Measurements from ENCODE around the gene GPR107. TPM values are rescaled to one million over a fixed set of nuclear protein-coding genes. Genes with fewer than 3 reads are reported as not detected.

The GPR107 gene
- total RNA-seq, 4 donors from 2014 or later, result 28.1 to 34.5 (median 32.9) TPM

DNA sequence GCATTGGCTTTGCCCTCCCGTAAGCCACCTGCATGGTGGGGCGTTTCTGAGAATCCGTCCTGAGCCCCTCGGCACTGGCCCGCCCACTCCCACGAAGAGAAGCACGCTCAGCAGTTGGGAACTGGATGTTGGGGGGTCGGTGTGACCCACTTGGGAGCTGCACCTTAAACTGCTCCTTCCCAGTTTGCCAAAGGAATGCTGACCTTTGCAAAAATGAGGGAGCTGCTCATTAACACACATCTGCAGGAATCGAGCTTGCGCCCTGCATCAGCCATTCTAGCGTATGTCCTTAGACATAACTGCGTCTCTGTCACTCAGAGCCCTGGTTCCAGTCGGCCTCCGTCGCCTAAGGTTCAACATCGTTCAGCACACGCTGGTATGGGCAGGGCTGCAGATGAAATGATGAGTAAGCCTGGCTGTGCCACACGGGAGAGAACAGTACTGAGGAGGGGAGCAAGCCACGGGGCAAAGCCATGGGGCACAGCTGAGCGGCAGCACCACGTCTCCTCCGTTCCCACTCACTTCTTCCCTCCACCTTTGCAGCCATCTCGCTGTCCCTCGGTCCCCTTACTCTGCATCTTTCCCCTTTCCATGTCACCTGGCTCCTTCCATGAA, 89.7 kb downstream of the GPR107 start:
- TF ChIP-seq, protein P1, sequence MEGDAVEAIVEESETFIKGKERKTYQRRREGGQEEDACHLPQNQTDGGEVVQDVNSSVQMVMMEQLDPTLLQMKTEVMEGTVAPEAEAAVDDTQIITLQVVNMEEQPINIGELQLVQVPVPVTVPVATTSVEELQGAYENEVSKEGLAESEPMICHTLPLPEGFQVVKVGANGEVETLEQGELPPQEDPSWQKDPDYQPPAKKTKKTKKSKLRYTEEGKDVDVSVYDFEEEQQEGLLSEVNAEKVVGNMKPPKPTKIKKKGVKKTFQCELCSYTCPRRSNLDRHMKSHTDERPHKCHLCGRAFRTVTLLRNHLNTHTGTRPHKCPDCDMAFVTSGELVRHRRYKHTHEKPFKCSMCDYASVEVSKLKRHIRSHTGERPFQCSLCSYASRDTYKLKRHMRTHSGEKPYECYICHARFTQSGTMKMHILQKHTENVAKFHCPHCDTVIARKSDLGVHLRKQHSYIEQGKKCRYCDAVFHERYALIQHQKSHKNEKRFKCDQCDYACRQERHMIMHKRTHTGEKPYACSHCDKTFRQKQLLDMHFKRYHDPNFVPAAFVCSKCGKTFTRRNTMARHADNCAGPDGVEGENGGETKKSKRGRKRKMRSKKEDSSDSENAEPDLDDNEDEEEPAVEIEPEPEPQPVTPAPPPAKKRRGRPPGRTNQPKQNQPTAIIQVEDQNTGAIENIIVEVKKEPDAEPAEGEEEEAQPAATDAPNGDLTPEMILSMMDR (IDR thresholded peaks at IDR 0.05), result no peak
- TF ChIP-seq POLR2A (IDR thresholded peaks at IDR 0.05), result no peak
- DNase-seq (ENCODE audit: low spot score in 2 of 2), result no peak
- intact Hi-C loops (cut with DNase I; ENCODE audit: low total_unique reads), result no loop called here
- no peak overlapping the region for H3K4me3 ChIP-seq (ENCODE audit: low read depth, poor library complexity, severe bottlenecking)
- 53 to 67% methylated on average over 24 of the region's 24 CpGs for WGBS, 2 donors

GRCh38 chr9:130143958-130144366, 90.3 kb downstream of the GPR107 start:
- no peak overlapping the region for H3K4me3 ChIP-seq (ENCODE audit: low read depth, poor library complexity, severe bottlenecking)
- intact Hi-C loops (cut with DNase I; ENCODE audit: low total_unique reads), result no loop called here
- WGBS, 2 donors, result 31 to 32% methylated on average over 14 of the region's 14 CpGs
- TF ChIP-seq, protein P1 (IDR thresholded peaks at IDR 0.05), result no peak
- no peak for TF ChIP-seq POLR2A (IDR thresholded peaks at IDR 0.05)
- no peak for DNase-seq (ENCODE audit: low spot score in 2 of 2)

GRCh38 chr9:130144703-130145102, 91.0 kb downstream of the GPR107 start:
- no peak for DNase-seq (ENCODE audit: low spot score in 2 of 2)
- intact Hi-C loops (cut with DNase I; ENCODE audit: low total_unique reads), result no loop called here
- H3K4me3 ChIP-seq (ENCODE audit: low read depth, poor library complexity, severe bottlenecking), result no peak overlapping the region
- WGBS, 2 donors, result 64 to 66% methylated on average over 5 of the region's 5 CpGs
- TF ChIP-seq POLR2A (IDR thresholded peaks at IDR 0.05), result no peak

DNA sequence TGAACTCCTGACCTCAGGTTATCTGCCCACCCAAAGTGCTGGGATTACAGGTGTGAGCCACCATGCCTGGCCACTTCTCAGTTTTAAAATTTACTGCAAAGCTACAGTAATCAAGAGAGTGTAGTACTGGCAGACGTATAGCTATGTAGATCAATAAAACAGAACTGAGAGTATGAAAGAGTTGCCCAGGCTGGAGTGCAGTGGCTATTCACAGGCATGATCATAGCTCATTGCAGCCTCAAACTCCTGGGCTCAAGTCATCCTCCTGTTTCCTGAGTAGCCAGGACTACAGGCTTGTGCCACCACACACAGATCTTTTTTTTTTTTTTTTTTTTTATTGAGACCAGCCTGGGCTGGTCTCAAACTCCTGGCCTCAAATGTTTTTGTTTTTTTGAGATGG, 92.0 kb downstream of the GPR107 start:
- no peak for DNase-seq (ENCODE audit: low spot score in 2 of 2)
- TF ChIP-seq, protein P1 (IDR thresholded peaks at IDR 0.05), result no peak
- no peak for TF ChIP-seq POLR2A (IDR thresholded peaks at IDR 0.05)
- intact Hi-C loops (cut with DNase I; ENCODE audit: low total_unique reads), result no loop called here
- H3K4me3 ChIP-seq (ENCODE audit: low read depth, poor library complexity, severe bottlenecking), result no peak overlapping the region
- WGBS, 2 donors, result 71 to 76% methylated on average over 1 of the region's 1 CpG

- no peak for TF ChIP-seq POLR2A (IDR thresholded peaks at IDR 0.05)
- TF ChIP-seq, protein P1 (IDR thresholded peaks at IDR 0.05), result no peak
- intact Hi-C loops (cut with DNase I; ENCODE audit: low total_unique reads), result no loop called here
- 86 to 90% methylated on average over 5 of the region's 5 CpGs for WGBS, 2 donors
- H3K4me3 ChIP-seq (ENCODE audit: low read depth, poor library complexity, severe bottlenecking), result no peak overlapping the region
- DNase-seq (ENCODE audit: low spot score in 2 of 2), result no peak
These were observed 93.5 kb downstream of the GPR107 start for GRCh38 chr9:130147198-130147597.

DNA sequence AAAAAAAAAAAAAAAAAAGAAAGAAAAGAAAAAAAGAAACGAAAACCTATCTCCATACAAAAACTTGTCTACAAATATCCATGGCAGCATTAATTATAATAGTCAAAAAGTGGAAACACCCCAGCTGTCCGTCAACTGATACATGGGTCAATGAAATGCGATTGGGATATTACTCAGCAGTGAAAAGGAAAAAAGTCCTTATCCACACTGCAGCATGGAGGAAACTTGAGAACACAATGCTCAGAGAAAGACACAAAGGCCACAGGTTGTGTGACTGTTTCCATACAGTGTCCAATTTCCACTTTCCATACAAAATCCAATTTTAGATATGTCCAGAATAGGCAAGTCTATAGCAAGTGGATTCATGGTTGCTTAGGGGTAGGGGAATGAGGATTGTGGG, 94.2 kb downstream of the GPR107 start:
- no peak for DNase-seq (ENCODE audit: low spot score in 2 of 2)
- TF ChIP-seq, protein P1 (IDR thresholded peaks at IDR 0.05), result no peak
- no peak for TF ChIP-seq POLR2A (IDR thresholded peaks at IDR 0.05)
- WGBS, 2 donors, result 92 to 97% methylated on average over 3 of the region's 3 CpGs
- intact Hi-C loops (cut with DNase I; ENCODE audit: low total_unique reads), result no loop called here
- no peak overlapping the region for H3K4me3 ChIP-seq (ENCODE audit: low read depth, poor library complexity, severe bottlenecking)

All from lower leg skin (tissue), 4 donors.